Measurements from ENCODE around the gene SUGP1.

The SUGP1 gene

GRCh38 chr19:19294914-19295313 lies 25.4 kb downstream of the SUGP1 start:
- no peak for DNase-seq

DNA sequence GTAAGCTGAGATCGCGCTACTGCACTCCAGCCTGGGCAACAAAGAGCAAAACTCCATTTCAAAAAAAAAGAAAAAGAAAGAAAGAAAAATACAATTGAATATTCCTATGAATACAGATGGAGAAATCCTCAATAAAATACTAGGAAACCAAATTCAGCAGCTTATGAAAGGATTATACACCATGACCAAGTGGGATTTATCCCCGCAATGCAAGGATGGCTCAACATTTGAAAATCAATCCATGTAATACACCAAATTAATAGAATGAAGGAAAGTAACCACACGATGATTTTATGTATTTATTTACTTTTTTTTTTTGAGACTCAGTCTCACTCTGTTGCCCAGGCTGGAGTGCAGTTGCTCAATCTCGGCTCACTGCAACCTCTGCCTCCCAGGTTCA lies 27.7 kb downstream of the SUGP1 start:
- DNase-seq, result no peak

- DNase-seq, result no peak
Measured at GRCh38 chr19:19285686-19286085, 34.6 kb downstream of the SUGP1 start.

DNA sequence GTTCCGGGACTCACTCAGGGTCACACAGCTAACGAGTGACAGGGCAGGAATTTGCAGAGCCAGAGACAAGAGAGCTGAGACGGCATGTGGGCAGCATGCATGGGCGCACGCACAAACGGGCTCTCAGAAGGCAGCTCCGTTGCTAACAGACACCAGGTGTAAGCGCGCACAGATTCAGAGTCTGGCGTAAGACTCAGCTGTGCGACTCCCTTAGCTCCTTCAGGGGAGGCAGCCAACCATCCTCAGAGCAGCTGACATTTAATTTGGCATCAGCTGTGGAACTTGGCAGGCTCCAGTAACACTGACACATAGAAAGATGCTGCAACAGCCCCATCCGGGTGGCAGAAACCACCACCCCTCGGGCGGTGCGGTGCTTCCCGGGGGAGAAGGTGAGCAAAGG lies 39.7 kb downstream of the SUGP1 start:
- no peak for DNase-seq

- no peak for DNase-seq
Measured at GRCh38 chr19:19279853-19280252, 40.5 kb downstream of the SUGP1 start.

- no peak for DNase-seq
Measured at GRCh38 chr19:19279062-19279612, 41.2 kb downstream of the SUGP1 start.

- DNase-seq, result no peak
Measured at GRCh38 chr19:19278315-19278714, 42.0 kb downstream of the SUGP1 start.

DNA sequence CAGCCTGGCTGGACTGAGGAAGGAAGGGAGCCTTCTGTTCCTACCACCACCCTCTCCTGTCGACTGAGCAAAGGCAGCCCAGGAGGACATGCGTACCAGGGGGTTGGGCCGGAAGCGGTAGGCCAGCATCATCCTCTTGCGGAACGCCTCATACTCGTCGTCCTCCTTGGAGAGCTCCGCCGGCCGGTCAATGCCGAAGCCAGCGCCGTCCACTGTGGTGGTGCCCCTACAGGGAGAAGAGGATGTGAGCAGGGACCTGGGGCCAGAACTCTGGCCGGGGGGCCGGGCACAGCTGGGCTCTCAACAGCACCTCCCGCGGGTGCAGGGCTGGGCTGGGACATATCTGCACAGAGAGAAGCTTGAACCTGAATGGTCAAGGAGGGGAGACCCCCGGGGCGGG lies 43.5 kb downstream of the SUGP1 start:
- no peak for DNase-seq

DNA sequence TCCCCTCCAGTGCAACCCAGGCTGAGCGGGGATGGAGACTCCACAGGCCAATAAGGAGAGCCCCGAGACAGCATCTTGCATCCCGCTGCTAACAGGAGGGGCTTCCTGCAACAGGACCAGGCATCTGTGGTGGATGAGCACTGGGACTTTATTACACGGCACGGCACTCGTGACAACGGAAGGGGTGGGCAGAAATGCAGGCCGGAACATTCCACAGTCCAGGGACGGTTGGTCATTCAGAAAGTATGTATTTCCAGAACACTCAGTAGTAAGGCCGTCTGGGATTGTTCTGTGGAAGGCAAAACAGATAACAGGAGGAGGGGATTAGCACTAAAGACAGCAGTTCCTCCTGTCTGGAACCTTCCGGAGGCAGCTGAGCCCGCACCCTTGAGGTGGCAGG lies 43.9 kb downstream of the SUGP1 start:
- DNase-seq, result peak; percentile 64

- no peak for DNase-seq
Measured at GRCh38 chr19:19274716-19275565, 45.4 kb downstream of the SUGP1 start.

GRCh38 chr19:19274146-19274545 lies 46.2 kb downstream of the SUGP1 start:
- no peak for DNase-seq

DNA sequence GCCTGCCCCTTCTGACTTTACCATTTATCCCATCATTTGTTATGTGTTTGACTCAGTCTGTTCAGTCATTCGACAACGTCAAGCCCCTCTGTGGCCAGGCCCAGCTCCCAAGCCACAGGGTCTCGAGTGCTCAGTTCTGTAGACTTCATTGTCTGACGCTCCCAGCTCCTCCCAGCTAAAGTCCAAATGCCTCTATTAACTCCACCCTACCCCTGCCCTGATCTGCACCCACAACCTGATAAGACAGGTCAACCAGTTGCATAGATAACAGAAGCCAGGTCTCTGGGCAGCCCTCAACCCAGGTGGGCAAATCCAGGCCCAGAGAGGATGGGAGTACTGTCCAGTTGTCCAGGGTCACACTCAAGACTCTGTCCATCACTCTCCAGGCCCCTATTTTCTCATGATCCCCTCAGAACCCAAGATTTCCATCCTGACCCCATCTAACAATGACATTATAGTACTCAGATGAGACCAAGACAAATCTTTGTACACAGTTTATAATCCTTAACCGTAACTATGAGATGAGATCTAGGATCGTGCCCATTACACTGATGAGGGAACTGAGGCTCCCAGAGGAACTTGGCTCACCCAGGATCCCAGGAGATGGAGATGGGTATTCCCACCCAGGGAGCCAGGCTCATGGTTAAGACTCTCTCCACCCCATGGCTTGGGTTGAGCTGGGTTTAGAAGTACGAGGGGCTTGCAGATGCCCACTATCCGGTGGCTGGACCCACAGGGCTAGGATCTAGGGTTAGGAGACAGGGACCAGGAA lies 48.3 kb downstream of the SUGP1 start:
- DNase-seq, result no peak

DNA sequence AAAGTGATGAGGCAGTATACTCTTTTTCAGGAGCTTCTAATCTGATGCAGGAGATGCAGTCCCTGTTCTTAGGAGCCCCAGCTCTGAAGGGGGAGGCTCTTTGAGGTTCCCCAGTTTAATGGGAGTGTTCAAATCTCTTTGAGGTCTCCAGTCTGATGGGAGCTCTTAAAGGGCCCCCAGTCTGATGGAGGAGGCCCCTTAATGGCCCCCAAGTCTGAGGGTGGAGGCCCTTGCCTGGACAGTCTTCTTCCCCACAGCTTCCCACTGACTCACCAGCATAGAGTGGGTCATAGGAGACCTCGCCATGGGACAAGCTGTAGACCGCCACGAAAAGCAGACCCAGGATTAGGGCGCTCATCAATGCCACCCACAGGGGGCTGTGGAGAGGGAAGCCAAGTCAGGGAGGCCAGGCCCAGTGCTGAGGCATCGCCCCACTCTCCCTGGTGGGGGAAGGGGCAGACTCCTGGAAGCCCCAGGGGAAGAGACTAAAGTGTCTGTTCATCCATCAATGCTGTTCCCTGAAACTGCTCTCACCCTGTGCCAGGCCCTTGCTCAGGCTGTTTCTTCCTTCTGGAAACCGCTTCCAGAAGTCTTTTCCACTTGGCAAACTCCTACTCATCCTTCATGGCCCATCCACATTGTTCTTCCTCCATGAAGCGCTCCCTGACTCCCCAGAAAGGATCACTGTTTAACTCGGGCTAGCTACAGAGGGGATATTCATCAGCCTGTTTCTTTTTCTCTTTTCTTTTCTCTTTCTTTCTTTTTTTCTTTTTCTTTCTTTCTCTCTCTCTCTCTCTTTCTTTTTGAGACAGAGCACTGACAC lies 49.3 kb downstream of the SUGP1 start:
- DNase-seq, result no peak

DNA sequence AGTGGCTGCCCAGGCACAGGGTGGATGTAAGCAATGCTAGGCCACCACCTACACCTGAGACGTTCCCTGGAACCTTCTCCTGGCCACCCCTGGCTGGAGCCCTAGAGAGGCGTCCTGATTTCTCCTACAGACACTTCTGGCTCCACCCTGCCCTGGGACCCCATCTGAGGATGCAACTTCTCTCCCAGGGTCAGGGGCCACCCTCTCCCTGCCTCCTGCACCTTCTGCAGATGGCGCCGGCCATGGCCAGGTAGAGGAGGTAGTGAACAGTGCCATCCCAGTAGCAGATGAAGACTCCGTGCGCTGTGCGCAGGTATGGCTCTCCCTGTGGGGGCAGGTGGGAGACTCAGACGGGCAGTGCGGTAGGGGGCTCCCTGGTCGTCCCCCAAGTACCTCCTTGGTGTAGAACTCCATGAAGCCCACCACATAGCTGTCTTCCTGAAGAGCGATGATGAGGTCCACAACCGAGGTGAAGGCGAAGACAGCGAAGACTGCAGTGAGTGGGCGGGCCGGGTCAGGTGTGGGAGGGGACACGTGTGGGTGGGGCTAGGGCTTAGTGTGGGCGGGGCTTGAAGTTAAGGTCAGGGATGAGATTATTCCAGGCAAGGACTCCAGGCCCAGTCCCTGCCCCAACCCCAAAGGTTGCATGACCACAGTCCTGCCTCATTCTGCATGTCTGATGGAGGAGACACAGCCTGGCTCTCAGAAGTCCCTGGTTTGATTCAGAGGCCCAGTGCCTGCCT lies 50.2 kb downstream of the SUGP1 start:
- DNase-seq, result no peak

GRCh38 chr19:19268453-19269385 lies 51.6 kb downstream of the SUGP1 start:
- no peak for DNase-seq

- DNase-seq, result no peak
Measured at GRCh38 chr19:19267305-19267704, 53.0 kb downstream of the SUGP1 start.

GRCh38 chr19:19263886-19264487 lies 56.3 kb downstream of the SUGP1 start:
- no peak for DNase-seq

DNA sequence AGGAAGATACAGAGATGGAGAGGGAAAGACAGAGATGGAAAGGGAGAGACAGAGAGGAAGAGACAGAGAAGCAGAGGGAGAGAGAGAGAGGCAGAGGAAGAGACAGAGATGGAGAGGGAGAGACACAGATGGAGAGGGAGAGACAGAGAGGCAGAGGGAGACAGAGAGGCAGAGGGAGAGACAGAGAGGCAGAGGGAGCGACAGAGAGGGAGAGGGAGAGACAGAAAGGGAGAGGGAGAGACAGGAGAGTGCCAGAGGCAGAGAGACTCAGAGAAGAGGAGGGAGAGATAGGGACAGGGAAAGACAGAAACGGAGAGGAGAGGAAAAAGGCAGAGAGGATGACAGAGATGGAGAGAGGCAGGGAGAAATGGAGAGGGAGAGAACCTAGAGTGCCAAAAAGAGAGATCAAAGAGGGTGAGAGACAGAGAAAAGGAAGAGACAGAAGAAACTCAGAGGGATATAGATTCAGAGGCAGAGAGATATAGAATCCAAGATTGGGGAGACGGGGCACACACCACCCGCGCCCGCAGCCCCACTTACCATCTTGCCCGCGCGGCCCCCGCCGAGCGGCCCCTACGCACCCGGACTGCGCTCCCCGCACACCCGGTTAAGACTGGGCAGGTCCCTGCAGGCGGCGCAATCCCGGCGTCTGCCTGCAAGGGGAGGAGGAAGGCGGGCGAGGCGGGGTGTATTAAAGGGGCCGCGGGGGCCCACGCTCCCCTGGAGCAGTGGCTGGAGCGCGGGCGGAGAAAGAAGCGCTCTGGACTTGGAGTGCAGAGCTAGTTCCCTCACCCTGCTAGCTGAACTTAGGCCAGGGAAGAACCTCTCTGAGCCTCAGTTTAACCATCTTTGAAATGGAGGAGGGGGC lies 57.9 kb downstream of the SUGP1 start:
- DNase-seq, result no peak

GRCh38 chr19:19261350-19262189 lies 58.7 kb downstream of the SUGP1 start:
- no peak for DNase-seq
